KG1 (cell line): ENCODE measurements around the gene SALL2.
A peak's percentile ranks its signal among the peaks of the same experiment; 100 is the strongest.

Source experiments
- DNase-seq: peaks from one replicate; lab custom pipeline; 2025; lab: John Stamatoyannopoulos, UW

SALL2 gene

DNA sequence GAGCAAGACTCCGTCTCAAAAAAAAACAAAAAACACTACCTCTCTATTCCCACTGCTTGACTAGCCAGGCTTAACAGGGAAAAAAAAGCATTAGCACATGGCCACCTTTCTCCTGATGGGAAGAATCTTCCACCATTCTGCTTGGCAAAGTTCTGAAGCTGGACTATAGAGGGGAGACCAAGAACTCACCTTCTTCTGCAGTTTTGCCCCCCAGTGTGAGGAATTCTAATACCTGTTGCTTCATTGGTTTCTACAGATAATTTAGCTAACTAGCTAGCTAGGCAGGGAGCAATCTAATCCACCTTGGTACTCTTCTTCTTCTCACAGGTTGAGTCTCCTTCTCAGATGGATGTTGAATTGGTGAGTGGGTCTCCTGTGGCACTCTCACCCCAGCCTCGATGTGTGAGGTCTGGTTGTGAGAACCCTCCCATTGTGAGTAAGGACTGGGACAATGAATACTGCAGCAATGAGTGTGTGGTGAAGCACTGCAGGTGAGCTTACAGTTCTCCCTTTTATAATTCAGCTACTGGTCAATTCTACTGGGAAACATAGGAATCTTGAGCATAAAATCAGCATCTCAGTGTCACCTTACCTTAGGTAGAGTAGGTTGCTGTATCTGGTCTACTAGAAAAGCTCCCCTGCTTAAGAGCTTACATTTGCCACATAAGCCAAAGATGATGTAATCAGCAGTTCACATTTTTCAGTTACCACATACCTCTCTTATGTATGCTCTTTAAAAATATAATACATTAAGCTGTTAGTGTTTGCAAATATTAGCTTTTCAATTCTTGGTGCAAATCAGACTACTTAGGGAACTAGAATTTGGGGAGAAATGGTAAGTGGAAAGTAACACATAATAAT is 31.0 kb downstream of the SALL2 start:
- no peak for DNase-seq

DNA sequence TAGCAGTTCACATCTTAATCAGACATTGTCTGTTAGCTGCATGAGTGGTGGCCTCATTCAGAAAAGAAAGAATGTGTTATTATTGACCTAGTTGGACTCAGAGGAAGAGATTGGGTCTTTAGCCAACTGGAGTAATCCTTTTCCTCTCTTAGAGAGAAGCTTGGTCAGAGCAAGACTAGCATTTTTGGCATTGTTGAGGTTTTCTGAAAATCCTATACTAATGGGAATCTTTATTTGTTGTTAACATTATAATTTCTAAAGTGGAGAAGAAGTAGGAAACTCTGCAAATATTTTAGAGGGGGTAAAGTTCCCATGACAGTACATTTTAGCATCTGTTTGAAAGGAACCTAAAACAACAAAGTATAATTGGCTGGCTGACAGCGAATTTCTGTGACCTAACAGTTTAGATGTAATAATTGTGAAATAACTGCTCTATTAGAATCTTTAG is 39.5 kb downstream of the SALL2 start:
- no peak for DNase-seq

DNA sequence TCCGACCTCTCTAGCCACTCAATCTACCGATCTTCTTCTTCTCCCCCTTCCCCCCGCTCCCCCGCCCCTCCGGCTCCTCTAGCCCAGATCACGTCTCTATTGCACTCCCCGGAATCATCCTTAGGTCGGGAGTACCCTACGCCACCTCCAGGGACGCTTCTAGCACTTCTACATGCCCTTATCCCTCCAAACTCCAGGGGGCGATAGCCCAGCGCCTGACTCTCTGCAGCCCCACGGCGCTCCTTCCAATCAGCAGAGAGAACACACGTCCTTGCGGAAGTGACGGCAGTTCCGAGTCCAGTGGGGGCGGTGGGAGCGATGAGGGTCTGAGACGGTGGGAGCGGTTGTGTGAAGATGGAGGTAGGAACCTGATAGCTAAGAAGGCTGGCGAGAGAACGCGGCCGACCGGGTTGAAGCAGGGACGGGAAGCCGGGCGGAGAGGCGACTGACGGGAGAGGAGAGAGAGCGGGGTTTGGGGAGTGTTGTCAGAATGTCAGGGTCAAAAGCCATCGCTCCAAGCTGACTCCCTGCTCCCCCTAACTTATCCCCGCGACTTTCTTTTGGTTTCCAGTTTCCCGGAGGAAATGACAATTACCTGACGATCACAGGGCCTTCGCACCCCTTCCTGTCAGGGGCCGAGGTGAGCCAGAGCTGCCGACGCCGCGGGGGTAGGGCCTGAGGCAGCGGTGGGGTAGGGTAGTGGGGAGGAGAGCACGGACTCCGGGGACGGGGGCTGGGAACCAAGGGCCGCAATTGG is 49.0 kb downstream of the SALL2 start, which contains the start of the genes RAB2B and TOX4:
Gene RAB2B, minus strand, starts transcription at position 35 of the 757 bp plus-strand sequence. CDS start 87 bp downstream, outside the sequence.
Gene TOX4, plus strand, starts transcription at position 271 of the 757 bp plus-strand sequence. Its CDS starts 84 bp downstream, at position 355.
- DNase-seq: peak; percentile 90

DNA sequence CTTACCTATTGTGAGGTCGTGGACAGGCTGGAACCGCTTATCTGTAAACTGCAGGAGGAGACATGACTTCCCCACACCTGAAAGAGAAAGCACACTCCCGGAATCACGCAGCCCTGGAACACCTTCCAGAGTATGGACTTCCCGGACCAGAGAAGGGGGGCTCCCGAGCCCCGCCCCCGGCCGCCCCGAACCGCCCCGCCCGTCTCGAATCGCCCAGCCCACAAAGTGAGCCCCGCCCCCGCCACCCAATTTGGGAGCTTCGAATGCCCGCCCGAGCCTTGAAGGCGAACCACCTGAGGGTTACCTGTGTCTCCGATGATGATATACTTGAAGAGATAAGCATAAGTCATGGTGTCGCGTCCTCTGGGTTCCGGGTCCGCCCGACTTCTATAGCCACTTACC is 49.6 kb downstream of the SALL2 start:
- DNase-seq: no peak

DNA sequence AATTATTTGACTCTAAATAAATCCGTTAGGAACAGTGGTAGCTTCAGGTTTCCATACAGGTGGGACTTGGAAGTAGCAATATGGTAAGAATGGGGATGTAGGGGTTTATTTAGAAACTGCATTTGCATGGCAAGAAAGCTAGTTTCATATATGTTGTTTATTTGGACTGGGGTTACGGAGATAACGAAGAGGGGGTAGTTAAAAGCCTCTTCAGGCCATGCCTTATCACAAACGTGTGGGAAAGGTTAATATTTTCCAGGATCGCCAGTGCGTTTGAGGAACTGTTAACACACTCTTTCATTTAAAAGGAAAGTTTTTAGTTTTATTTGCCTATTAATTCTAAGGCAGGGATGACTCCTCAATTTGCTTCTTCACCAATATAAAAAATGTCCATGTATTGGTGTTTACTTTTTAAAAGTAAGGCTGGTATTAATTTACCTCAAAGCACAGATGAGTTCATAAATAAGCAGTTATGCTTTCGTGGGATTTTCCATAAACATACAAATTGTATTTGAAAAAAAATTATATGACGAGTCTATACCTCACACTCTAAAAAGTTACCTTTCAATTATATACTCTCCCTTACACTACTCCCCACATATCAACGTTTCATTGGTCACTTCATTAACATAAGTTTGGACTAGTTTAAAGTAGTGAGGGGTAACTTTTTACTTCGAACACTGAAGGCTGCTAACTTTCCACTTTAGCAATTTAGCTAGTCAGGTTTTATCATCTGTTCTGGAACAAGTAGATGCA is 50.2 kb downstream of the SALL2 start:
- DNase-seq: no peak
